Measurements from ENCODE around the gene ZP1.

- TF ChIP-seq POLR2A (IDR thresholded peaks at IDR 0.05): no peak
- no peak for TF ChIP-seq CTCF (IDR thresholded peaks at IDR 0.05)
- TF ChIP-seq POLR2AphosphoS5 (IDR thresholded peaks at IDR 0.05): no peak
Measured at GRCh38 chr11:60891103-60891741, 23.9 kb downstream of the ZP1 start.

All from breast epithelium (tissue), 3 donors.